ENCODE measurements around the gene WRNIP1. TPM values are rescaled to one million over a fixed set of nuclear protein-coding genes. Genes with fewer than 3 reads are reported as not detected.

The WRNIP1 gene
- total and polyA plus RNA-seq, 10 of the 15 experiments (the other 5 are each of a cell fraction or from before 2014, with no cell fraction given) = 9.3 to 30.5 (median 24.3) TPM

DNA sequence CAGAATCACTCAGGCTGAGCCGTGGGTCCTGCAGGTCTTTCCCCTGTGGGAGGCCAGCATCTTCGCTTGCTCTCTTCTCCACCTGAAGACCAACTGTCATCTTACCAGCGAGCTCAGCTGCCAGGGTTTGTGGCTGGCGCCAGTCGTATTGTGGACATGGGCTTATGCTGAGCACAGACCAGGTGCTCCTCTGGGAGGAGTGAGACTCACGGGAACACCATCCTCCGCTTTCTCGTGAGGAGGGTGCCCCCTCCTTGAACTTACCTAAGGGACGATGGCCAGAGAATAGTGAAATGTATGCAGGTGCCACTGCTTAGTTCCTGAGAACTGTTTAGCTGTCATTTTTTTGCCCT lies 17.1 kb downstream of the WRNIP1 start (continued):
- no peak for TF ChIP-seq IRF4 (IDR thresholded peaks at IDR 0.05; ENCODE audit: low read depth, low read length)
- no peak for TF ChIP-seq MTA3 (IDR thresholded peaks at IDR 0.05; ENCODE audit: borderline replicate concordance, low read length)

- Histone ChIP-seq H2AFZ (ENCODE audit: control insufficient read depth, low read depth, low read length) (no peak overlapping the region), H3K9me3 (replicated peaks; ENCODE audit: control insufficient read depth, insufficient read depth, low read length) (no peaks in the 10 kb centered on the region), H3K36me3 (ENCODE audit: control insufficient read depth in 2 of 2, insufficient read depth in 2 of 2, low read length in 1 of 2) (peaks cover 24 to 27% of the 10 kb centered on the region in 2 experiments), H3K27ac (ENCODE audit: control insufficient read depth, insufficient read depth) (no peak overlapping the region), H3K27me3 (replicated peaks in 1 of 2; ENCODE audit: control insufficient read depth in 2 of 2, insufficient read depth in 2 of 2, low read length in 1 of 2) (no peaks in the 10 kb centered on the region), H4K20me1 (ENCODE audit: control insufficient read depth, insufficient read depth) (peaks cover 3% of the 10 kb centered on the region), H3K9ac (ENCODE audit: control insufficient read depth, insufficient read depth, low read length) (no peak overlapping the region), H3K4me1 (ENCODE audit: control insufficient read depth, insufficient read depth, low read length) (no peaks in the 10 kb centered on the region), H3K4me3 (no peak overlapping the region), H3K4me2 (ENCODE audit: control insufficient read depth, insufficient read depth) (no peak overlapping the region), H3K79me2 (ENCODE audit: control insufficient read depth, insufficient read depth, low read length) (no peaks in the 10 kb centered on the region; the same call in 1 of the 2 replicates)
- DNase-seq (ENCODE audit: low read depth, low spot score) (no peak), ATAC-seq (no peak), FAIRE-seq (no peak)
- no TSS peak for BruUV-seq (replicated peaks)
- POLR2A ChIA-PET = no interaction called here
- intact Hi-C loops (cut with micrococcal nuclease; ENCODE audit: unreplicated experiment) (no loop called here), in situ Hi-C loops (cut with MboI) (no loop called here)
- CTCF ChIA-PET = interaction anchor here (1.1 kb wide), 1 partner anchor 9 kb away, joined by 6 read pairs; no protein-coding TSS in a partner anchor
- SMC1A ChIA-PET (ENCODE audit: uncharacterized antibody, unreplicated experiment) = interaction anchor here (1.2 to 1.6 kb wide), 2 partner anchors 8 to 9 kb away, joined by 3 to 8 read pairs; no protein-coding TSS in a partner anchor
- 90% methylated on average over 10 of the region's 10 CpGs for WGBS (ENCODE audit: insufficient coverage, insufficient replicate concordance, low lambda C conversion rate, missing lambda C conversion rate)
- no peak for TF ChIP-seq CHD1 (IDR thresholded peaks at IDR 0.05; ENCODE audit: low read depth, low read length)
- TF ChIP-seq CREM (IDR thresholded peaks at IDR 0.05; ENCODE audit: low read depth) = no peak
- TF ChIP-seq POLR2A (IDR thresholded peaks at IDR 0.05; ENCODE audit: low read depth, low read length) = no peak
- no peak for TF ChIP-seq CHD2 (IDR thresholded peaks at IDR 0.05; ENCODE audit: borderline replicate concordance, low read depth, low read length)
- TF ChIP-seq SMC3 (IDR thresholded peaks at IDR 0.05; ENCODE audit: borderline replicate concordance, low read length) = no peak
- no peak for TF ChIP-seq NBN (IDR thresholded peaks at IDR 0.05)
- TF ChIP-seq HSF1 (IDR thresholded peaks at IDR 0.05; ENCODE audit: low read depth, low read length) = no peak
- no peak for TF ChIP-seq SPI1 (IDR thresholded peaks at IDR 0.05; ENCODE audit: borderline replicate concordance, insufficient read depth, low read depth, low read length)
- TF ChIP-seq SREBF1 (IDR thresholded peaks at IDR 0.05; ENCODE audit: low read length) = no peak
- no peak for TF ChIP-seq JUND (IDR thresholded peaks at IDR 0.05; ENCODE audit: low read depth, low read length)
- no peak for TF ChIP-seq RAD21 (IDR thresholded peaks at IDR 0.05; ENCODE audit: insufficient read depth, low read depth, low read length)
- no peak for TF ChIP-seq E4F1 (IDR thresholded peaks at IDR 0.05; ENCODE audit: borderline replicate concordance, partially characterized antibody)
- no peak for TF ChIP-seq FOXK2 (IDR thresholded peaks at IDR 0.05)
- TF ChIP-seq IRF3 (IDR thresholded peaks at IDR 0.05) = no peak
- TF ChIP-seq HDGF (IDR thresholded peaks at IDR 0.05) = no peak
- RAD21 ChIA-PET (ENCODE audit: unreplicated experiment) = no interaction called here
These were observed 17.6 kb downstream of the WRNIP1 start for GRCh38 chr6:2782825-2783187.

Measured in GM12878 (cell line).